D721Med (cell line): ENCODE data around the gene ACSL5.

Experiments used
- DNase-seq: peaks from one replicate; pipeline ENCODE4 v3.0.0; 2011; ENCODE audit warnings: low spot score; ENCODE audit not compliant: insufficient read length
- FAIRE-seq: peaks from 2 replicates; lab custom pipeline; 2011; peaks lifted over from hg19 to GRCh38; lab: Jason Lieb, UNC
- CTCF ChIP-seq: IDR thresholded peaks from 2 replicates; pipeline ENCODE4 v1.5.1; 2012; ENCODE audit warnings: mild to moderate bottlenecking, control low read depth; ENCODE audit not compliant: insufficient read depth; ENCODE audit errors: missing control alignments

Gene ACSL5

GRCh38 chr10:112335111-112335867 is 38.6 kb upstream of the ACSL5 start:
- FAIRE-seq (no peak), DNase-seq (no peak)

GRCh38 chr10:112335868-112336265 is 38.0 kb upstream of the ACSL5 start:
- TF ChIP-seq CTCF: no peak
- FAIRE-seq (no peak), DNase-seq (no peak)

More at GRCh38 chr10:112335111-112335867, 38.6 kb upstream of the ACSL5 start:
- TF ChIP-seq CTCF: no peak

- FAIRE-seq (no peak), DNase-seq (no peak)
- no peak for TF ChIP-seq CTCF
Measured at GRCh38 chr10:112336556-112337201, 37.2 kb upstream of the ACSL5 start.

GRCh38 chr10:112338957-112339356 is 35.0 kb upstream of the ACSL5 start:
- no peak for TF ChIP-seq CTCF
- FAIRE-seq: no peak
- DNase-seq: no peak

GRCh38 chr10:112340601-112341000 is 33.3 kb upstream of the ACSL5 start:
- DNase-seq (no peak), FAIRE-seq (no peak)
- no peak for TF ChIP-seq CTCF

- FAIRE-seq (no peak), DNase-seq (no peak)
- TF ChIP-seq CTCF: no peak
Measured at GRCh38 chr10:112343056-112343806, 30.7 kb upstream of the ACSL5 start.
